ENCODE data around the gene FGB. TPM values are rescaled to one million over a fixed set of nuclear protein-coding genes. Genes with fewer than 3 reads are reported as not detected.
"Not testable (repeated sequence)": the region's sequence is repeated elsewhere in the genome, so short reads cannot be mapped to it uniquely, and the experiment has no call there.

The FGB gene
- polyA plus RNA-seq, 5 donors, result 0.09 to 31.3 (median 0.14) TPM; not detected in 2

- no peak for DNase-seq
Observed at GRCh38 chr4:154565704-154566103, 2.9 kb downstream of the FGB start.

GRCh38 chr4:154566639-154567204, 3.9 kb downstream of the FGB start:
- DNase-seq, result no peak

- DNase-seq, result no peak
Observed at GRCh38 chr4:154569028-154569427, 6.2 kb downstream of the FGB start.

- no peak for DNase-seq
Observed at GRCh38 chr4:154569584-154569983, 6.8 kb downstream of the FGB start.

- DNase-seq, result no peak
Observed at GRCh38 chr4:154573190-154573870, 10.5 kb downstream of the FGB start.

GRCh38 chr4:154574311-154574710, 11.5 kb downstream of the FGB start:
- no peak for DNase-seq

GRCh38 chr4:154577324-154577723, 14.5 kb downstream of the FGB start:
- no peak for DNase-seq

GRCh38 chr4:154578919-154579318, 16.1 kb downstream of the FGB start:
- DNase-seq, result no peak

GRCh38 chr4:154579927-154580326, 17.1 kb downstream of the FGB start:
- no peak for DNase-seq

GRCh38 chr4:154582723-154583122, 19.9 kb downstream of the FGB start:
- DNase-seq, result no peak

- DNase-seq, result no peak
Observed at GRCh38 chr4:154583230-154583629, 20.4 kb downstream of the FGB start.

- no peak for DNase-seq
Observed at GRCh38 chr4:154583677-154584076, 20.9 kb downstream of the FGB start.

GRCh38 chr4:154584259-154584658, 21.4 kb downstream of the FGB start:
- no peak for DNase-seq

- no peak for DNase-seq
Observed at GRCh38 chr4:154585369-154586018, 22.7 kb downstream of the FGB start.

- DNase-seq, result no peak
Observed at GRCh38 chr4:154586296-154587033, 23.7 kb downstream of the FGB start.

GRCh38 chr4:154588198-154588597, 25.4 kb downstream of the FGB start:
- no peak for DNase-seq

- DNase-seq, result no peak
Observed at GRCh38 chr4:154589296-154590197, 26.7 kb downstream of the FGB start.

- no peak for DNase-seq
Observed at GRCh38 chr4:154590329-154591006, 27.7 kb downstream of the FGB start, which contains the start of gene FGA. Gene FGA (minus strand): TSS chr4:154590742. CDS start chr4:154590687, 55 bp downstream.

GRCh38 chr4:154591890-154592289, 29.1 kb downstream of the FGB start:
- DNase-seq, result no peak

- DNase-seq, result no peak
Observed at GRCh38 chr4:154593868-154594267, 31.1 kb downstream of the FGB start.

- not testable (repeated sequence) for DNase-seq
Observed at GRCh38 chr4:154594343-154594742, 31.5 kb downstream of the FGB start.
